ENCODE results near the gene SIGLEC8. TPM values are rescaled to one million over a fixed set of nuclear protein-coding genes. Genes with fewer than 3 reads are reported as not detected.

SIGLEC8 gene
- total and polyA plus RNA-seq, 2 of the 8 experiments (the other 6 are each of a cell fraction or from before 2014, with no cell fraction given) = not detected

GRCh38 chr19:51422053-51422448 is 36.2 kb downstream of the SIGLEC8 start:
- Histone ChIP-seq H3K27ac (ENCODE audit: low read depth, low read length) (no peak overlapping the region), H3K4me1 (replicated peaks in 1 of 4; ENCODE audit: control insufficient read depth in 3 of 4, insufficient read depth in 4 of 4, low read length in 3 of 4) (peaks cover 0 to 11% (median 3%) of the 10 kb centered on the region in 4 experiments; a peak in 2 of 7 replicates), H2BK5ac (ENCODE audit: low read depth, low read length) (no peak overlapping the region), H4K8ac (ENCODE audit: extremely low read depth, insufficient read depth, low read length) (no peak overlapping the region), H3K79me1 (ENCODE audit: low read depth, low read length) (no peaks in the 10 kb centered on the region), H2BK20ac (ENCODE audit: low read length) (no peak overlapping the region), H4K91ac (replicated peaks; ENCODE audit: insufficient read length, low read length) (no peak overlapping the region), H3K9me3 (ENCODE audit: insufficient read depth in 2 of 2, low read depth in 1 of 2, low read length in 1 of 2) (no peaks in the 10 kb centered on the region), H3K14ac (ENCODE audit: insufficient read length) (no peak overlapping the region), H3K56ac (replicated peaks; ENCODE audit: insufficient read length, low read depth, low read length) (no peak overlapping the region), H3K79me2 (ENCODE audit: control insufficient read depth in 1 of 2, insufficient read depth in 2 of 2, low read length in 2 of 2) (no peaks in the 10 kb centered on the region), H3K27me3 (replicated peaks in 1 of 4; ENCODE audit: control insufficient read depth in 3 of 4, extremely low read depth in 1 of 4, insufficient read depth in 3 of 4, low read length in 3 of 4) (peaks cover 0 to 5% (median 2%) of the 10 kb centered on the region in 4 experiments; a peak in 3 of 7 replicates), H3K4me3 (ENCODE audit: extremely low read depth in 1 of 4, insufficient read depth in 2 of 4, low read depth in 3 of 4, low read length in 4 of 4) (peak overlapping the region in 3 of 4 experiments; percentile 46 to 58 (median 49); a peak in 6 of 8 replicates), H3K9ac (replicated peaks in 1 of 4; ENCODE audit: extremely low read depth in 1 of 4, low read depth in 3 of 4, low read length in 3 of 4) (no peak overlapping the region), H4K20me1 (replicated peaks in 1 of 2; ENCODE audit: control insufficient read depth in 1 of 2, insufficient read depth in 2 of 2, low read length in 2 of 2) (no peaks in the 10 kb centered on the region), H3K4ac (replicated peaks; ENCODE audit: insufficient read length, low read depth, low read length) (no peak overlapping the region), H3K23ac (ENCODE audit: insufficient read length) (no peak overlapping the region), H2BK15ac (ENCODE audit: low read length) (no peak overlapping the region), H4K5ac (ENCODE audit: insufficient read length, low read depth, low read length) (no peak overlapping the region), H3K4me2 (ENCODE audit: insufficient read depth in 1 of 2, low read depth in 2 of 2, low read length in 2 of 2) (peak overlapping the region; percentile 8 to 99; a peak in 2 of 4 replicates), H3K36me3 (ENCODE audit: control insufficient read depth in 2 of 4, insufficient read depth in 4 of 4, low read length in 3 of 4) (no peaks in the 10 kb centered on the region), H3K23me2 (ENCODE audit: low read depth, low read length) (peaks cover 1% of the 10 kb centered on the region; the same call in 1 of the 2 replicates), H2AK5ac (ENCODE audit: low read depth, low read length) (no peak overlapping the region), H3K18ac (ENCODE audit: extremely low read depth, low read length) (no peak overlapping the region), H2BK120ac (replicated peaks; ENCODE audit: low read depth, low read length) (no peak overlapping the region), H2BK12ac (ENCODE audit: low read depth, low read length) (no peak overlapping the region), H2AFZ (ENCODE audit: low read length) (peak overlapping the region; percentile 97; the same call in 1 of the 2 replicates)
- 12% methylated on average over 16 of the region's 19 CpGs; no CpG with 5 or more reads in 1 of the 2 experiments for WGBS, 2 experiments (ENCODE audit: extremely low coverage in 1 of 2, insufficient coverage in 1 of 2, insufficient read length in 1 of 2, insufficient replicate concordance in 2 of 2, low coverage in 1 of 2, low lambda C conversion rate in 2 of 2, missing lambda C conversion rate in 1 of 2)
- DNase-seq (ENCODE audit: low read depth in 1 of 2, low spot score in 2 of 2) (peak; percentile 69 to 100), FAIRE-seq (no peak)
- POLR2A ChIA-PET (ENCODE audit: partially characterized antibody) = interaction anchor here (0.5 to 1.8 kb wide), 5 partner anchors 9 to 723 kb away, joined by 3 to 5 read pairs (median 3); partner anchors contain the start of gene CLDND2
- CTCF ChIA-PET (ENCODE audit: partially characterized antibody) = interaction anchor here (0.6 to 6.7 kb wide), 36 partner anchors 8 to 476 kb away, joined by 3 to 58 read pairs (median 3); partner anchors contain the start of genes NKG7 and VSIG10L
- TF ChIP-seq, protein P1, sequence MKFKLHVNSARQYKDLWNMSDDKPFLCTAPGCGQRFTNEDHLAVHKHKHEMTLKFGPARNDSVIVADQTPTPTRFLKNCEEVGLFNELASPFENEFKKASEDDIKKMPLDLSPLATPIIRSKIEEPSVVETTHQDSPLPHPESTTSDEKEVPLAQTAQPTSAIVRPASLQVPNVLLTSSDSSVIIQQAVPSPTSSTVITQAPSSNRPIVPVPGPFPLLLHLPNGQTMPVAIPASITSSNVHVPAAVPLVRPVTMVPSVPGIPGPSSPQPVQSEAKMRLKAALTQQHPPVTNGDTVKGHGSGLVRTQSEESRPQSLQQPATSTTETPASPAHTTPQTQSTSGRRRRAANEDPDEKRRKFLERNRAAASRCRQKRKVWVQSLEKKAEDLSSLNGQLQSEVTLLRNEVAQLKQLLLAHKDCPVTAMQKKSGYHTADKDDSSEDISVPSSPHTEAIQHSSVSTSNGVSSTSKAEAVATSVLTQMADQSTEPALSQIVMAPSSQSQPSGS (IDR thresholded peaks at IDR 0.05; ENCODE audit: low read length) = no peak
- TF ChIP-seq YY1 (IDR thresholded peaks at IDR 0.05; ENCODE audit: low read depth, low read length) (peak; percentile 16; the same call in 1 of the 2 replicates), ATF3 (IDR thresholded peaks at IDR 0.05; ENCODE audit: insufficient read depth, low read depth, low read length) (no peak), RXRA (IDR thresholded peaks at IDR 0.05; ENCODE audit: insufficient read depth, low read depth, low read length) (no peak), CHD2 (IDR thresholded peaks at IDR 0.05; ENCODE audit: low read length) (0 out of 2 replicates have a peak, but pooled peaks have one; percentile 9), EZH2 (IDR thresholded peaks at IDR 0.05; ENCODE audit: low read depth, low read length, severe bottlenecking) (no peak), NANOG (IDR thresholded peaks at IDR 0.05; ENCODE audit: insufficient read depth, low read depth, low read length, poor library complexity, severe bottlenecking) (no peak), TBP (IDR thresholded peaks at IDR 0.05; ENCODE audit: low read depth, low read length) (no peak), HDAC6 (IDR thresholded peaks at IDR 0.05; ENCODE audit: low read depth, low read length) (no peak), NRF1 (IDR thresholded peaks at IDR 0.05; ENCODE audit: low read depth, low read length) (no peak)

All from H1 (cell line).